Breast epithelium (tissue), 4 donors: ENCODE measurements around the gene GLIPR1L1. TPM values are rescaled to one million over a fixed set of nuclear protein-coding genes. Genes with fewer than 3 reads are reported as not detected.

Experiments used
- DNase-seq, 2 donors: peaks; one replicate each; pipeline ENCODE4 v3.0.0-alpha.2; 2019; ENCODE audit warnings: low spot score in 2 of 2
- H3K27ac ChIP-seq, 2 donors: fragments of 200-600 bp; sonication (generic) in 1 of 2; one replicate each; pipeline ENCODE4 v1.5.1; 2016 to 2019; ENCODE audit warnings: mild to moderate bottlenecking in 1 of 2
- H3K27me3 ChIP-seq, 2 donors: fragments of 200-600 bp; sonication (generic) in 1 of 2; one replicate each; pipeline versions ENCODE4 v1.5.1 to v1.6.0; 2017 to 2019; ENCODE audit warnings: control low read depth in 1 of 2, mild to moderate bottlenecking in 1 of 2
- H3K36me3 ChIP-seq: fragments of 200-600 bp; one replicate; pipeline ENCODE4 v1.5.1; 2019
- H3K4me1 ChIP-seq, 2 donors: fragments of 200-600 bp; sonication (generic); one replicate each; pipeline ENCODE4 v1.5.1; 2016 to 2019; ENCODE audit warnings: control low read depth in 1 of 2
- H3K4me3 ChIP-seq, 3 donors: fragments of 200-600 bp; sonication (generic); 1 replicate in 2 of 3; 2 replicates in 1 of 3; pipeline ENCODE4 v1.5.1; 2016 to 2019; ENCODE audit warnings: mild to moderate bottlenecking in 3 of 3, moderate library complexity in 2 of 3
- H3K9me3 ChIP-seq, 2 donors: fragments of 200-600 bp; sonication (generic) in 1 of 2; one replicate each; pipeline ENCODE4 v1.5.1; 2016 to 2019; ENCODE audit warnings: control low read depth in 1 of 2
- POLR2A ChIP-seq: fragments of 450-650 bp; IDR thresholded peaks from one replicate; pipeline ENCODE4 v1.6.1; 2016; ENCODE audit warnings: antibody characterized with exemption, mild to moderate bottlenecking, moderate library complexity
- POLR2AphosphoS5 ChIP-seq, 3 donors: sonication (generic); formaldehyde crosslinking; IDR thresholded peaks; one replicate each; pipeline ENCODE4 v1.6.1; 2017; ENCODE audit warnings: antibody characterized with exemption in 3 of 3
- intact Hi-C: fragments of 100-400 bp; cut with DNase I; formaldehyde crosslinking; loops from one replicate; pipeline ENCODE4 v1.15.1; 2023; ENCODE audit warnings: low total_unique reads
- total RNA-seq, 3 donors: library from RNA; depleted of rRNA; stranded (reverse); fragments of >200 nt; gene quantifications; one replicate each; pipeline ENCODE4 v1.1.0, GENCODE V29; 2016
- TF ChIP-seq, protein P1 (sequence below), 3 donors: fragments of 450-650 bp; IDR thresholded peaks; one replicate each; pipeline ENCODE4 v1.5.1; 2016 to 2017; ENCODE audit warnings: antibody characterized with exemption in 3 of 3, mild to moderate bottlenecking in 3 of 3, moderate library complexity in 3 of 3

Gene GLIPR1L1, protein sequence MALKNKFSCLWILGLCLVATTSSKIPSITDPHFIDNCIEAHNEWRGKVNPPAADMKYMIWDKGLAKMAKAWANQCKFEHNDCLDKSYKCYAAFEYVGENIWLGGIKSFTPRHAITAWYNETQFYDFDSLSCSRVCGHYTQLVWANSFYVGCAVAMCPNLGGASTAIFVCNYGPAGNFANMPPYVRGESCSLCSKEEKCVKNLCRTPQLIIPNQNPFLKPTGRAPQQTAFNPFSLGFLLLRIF
- not detected for total RNA-seq

DNA sequence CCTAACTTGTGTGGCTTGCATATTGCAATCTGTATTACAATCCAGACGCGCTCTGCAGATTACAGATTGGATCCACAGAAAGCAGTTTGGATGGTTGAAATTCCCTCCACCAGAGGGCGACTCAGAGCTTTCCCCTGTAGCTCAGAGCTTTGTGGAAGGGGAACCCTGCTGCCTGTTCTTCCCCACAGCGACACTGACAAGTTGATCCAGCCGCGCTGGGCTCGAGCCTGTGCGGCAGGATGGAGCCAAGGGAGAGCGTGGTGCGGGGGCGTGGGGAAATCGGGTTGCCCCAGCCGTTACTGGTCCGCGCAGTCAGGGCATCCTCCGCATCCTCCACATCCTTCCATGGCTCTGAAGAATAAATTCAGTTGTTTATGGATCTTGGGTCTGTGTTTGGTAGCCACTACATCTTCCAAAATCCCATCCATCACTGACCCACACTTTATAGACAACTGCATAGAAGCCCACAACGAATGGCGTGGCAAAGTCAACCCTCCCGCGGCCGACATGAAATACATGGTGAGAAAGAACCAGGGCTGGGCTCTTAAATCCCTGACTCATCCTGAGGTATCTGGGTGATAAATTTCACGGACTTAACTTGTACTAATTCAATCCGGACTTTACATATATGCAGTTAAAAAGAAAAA, at the start of gene GLIPR1L1:
Gene GLIPR1L1, plus strand, starts transcription at position 287 of the 647 bp plus-strand sequence. Its CDS starts 59 bp downstream, at position 346.
- H3K27me3 ChIP-seq: no peaks in the 10 kb centered on the region
- no peak within 1 kb of the TSS for H3K27ac ChIP-seq
- peaks cover 0 to 3% of the 10 kb centered on the region in 2 donors for H3K4me1 ChIP-seq
- H3K4me3 ChIP-seq: peak within 1 kb of the TSS; percentile 36 to 65 (median 43)
- intact Hi-C loops: loop anchor here (5.0 kb wide), 1 partner anchor 58 kb away; the partner anchor contains the start of gene GLIPR1L2
- TF ChIP-seq POLR2AphosphoS5 (IDR thresholded peaks at IDR 0.05) (peak in 2 of 3 donors; percentile 14 to 38), POLR2A (no peak)
- TF ChIP-seq, protein P1, sequence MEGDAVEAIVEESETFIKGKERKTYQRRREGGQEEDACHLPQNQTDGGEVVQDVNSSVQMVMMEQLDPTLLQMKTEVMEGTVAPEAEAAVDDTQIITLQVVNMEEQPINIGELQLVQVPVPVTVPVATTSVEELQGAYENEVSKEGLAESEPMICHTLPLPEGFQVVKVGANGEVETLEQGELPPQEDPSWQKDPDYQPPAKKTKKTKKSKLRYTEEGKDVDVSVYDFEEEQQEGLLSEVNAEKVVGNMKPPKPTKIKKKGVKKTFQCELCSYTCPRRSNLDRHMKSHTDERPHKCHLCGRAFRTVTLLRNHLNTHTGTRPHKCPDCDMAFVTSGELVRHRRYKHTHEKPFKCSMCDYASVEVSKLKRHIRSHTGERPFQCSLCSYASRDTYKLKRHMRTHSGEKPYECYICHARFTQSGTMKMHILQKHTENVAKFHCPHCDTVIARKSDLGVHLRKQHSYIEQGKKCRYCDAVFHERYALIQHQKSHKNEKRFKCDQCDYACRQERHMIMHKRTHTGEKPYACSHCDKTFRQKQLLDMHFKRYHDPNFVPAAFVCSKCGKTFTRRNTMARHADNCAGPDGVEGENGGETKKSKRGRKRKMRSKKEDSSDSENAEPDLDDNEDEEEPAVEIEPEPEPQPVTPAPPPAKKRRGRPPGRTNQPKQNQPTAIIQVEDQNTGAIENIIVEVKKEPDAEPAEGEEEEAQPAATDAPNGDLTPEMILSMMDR (IDR thresholded peaks at IDR 0.05): peak; percentile 73 to 90 (median 84)
- DNase-seq: peak; percentile 80 to 81
- H3K9me3 ChIP-seq: no peaks in the 10 kb centered on the region
- H3K36me3 ChIP-seq: peaks cover 4% of the 10 kb centered on the region

DNA sequence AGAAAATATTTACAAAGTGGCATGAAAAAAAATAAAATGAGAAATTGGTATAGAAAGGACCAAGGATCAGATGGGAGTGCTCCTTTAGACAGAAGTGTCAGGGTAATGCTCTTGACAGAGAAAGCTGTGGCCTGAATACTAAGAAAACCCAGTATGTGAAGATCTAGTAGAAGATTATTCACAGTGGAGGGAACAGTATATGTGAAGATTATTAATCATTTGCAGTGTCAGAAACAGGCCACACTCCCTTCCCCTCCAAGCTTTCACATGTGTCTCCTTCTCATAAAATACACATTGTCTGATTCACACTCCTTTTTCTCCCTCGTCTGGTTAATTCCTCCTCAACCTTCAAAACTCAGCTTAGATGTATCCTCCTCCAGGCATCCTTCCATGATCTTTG, 45.6 kb upstream of the GLIPR1L1 start:
- H3K36me3 ChIP-seq: no peaks in the 10 kb centered on the region
- no peaks in the 10 kb centered on the region for H3K27me3 ChIP-seq
- no peaks in the 10 kb centered on the region for H3K9me3 ChIP-seq
- no peak for DNase-seq
- H3K4me1 ChIP-seq: no peaks in the 10 kb centered on the region
- TF ChIP-seq POLR2A: no peak
- TF ChIP-seq POLR2AphosphoS5 (IDR thresholded peaks at IDR 0.05): no peak
- TF ChIP-seq, protein P1 (IDR thresholded peaks at IDR 0.05): no peak
- intact Hi-C loops: no loop called here
- no peak overlapping the region for H3K27ac ChIP-seq
- no peak overlapping the region for H3K4me3 ChIP-seq

DNA sequence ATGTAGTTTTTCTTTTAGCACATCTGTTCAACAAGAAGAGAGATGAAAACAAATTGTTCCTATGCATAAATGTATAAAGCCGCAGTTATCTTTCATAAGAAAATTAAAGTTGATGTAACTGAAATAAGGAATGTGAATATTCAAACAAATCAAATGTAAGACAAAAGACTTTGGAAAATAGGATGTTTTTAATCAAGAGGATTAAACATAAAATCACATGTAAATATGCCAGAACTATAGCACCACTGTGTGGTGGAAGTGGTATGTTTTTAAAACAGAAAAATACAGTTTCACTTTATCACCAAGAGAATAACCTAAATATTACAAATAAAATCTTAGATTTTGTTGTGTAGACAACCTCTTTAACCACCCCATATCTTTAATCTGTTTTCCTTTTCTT, 44.7 kb upstream of the GLIPR1L1 start:
- no peaks in the 10 kb centered on the region for H3K27me3 ChIP-seq
- no peak overlapping the region for H3K4me3 ChIP-seq
- H3K9me3 ChIP-seq: no peaks in the 10 kb centered on the region
- intact Hi-C loops: no loop called here
- no peaks in the 10 kb centered on the region for H3K36me3 ChIP-seq
- DNase-seq: no peak
- TF ChIP-seq POLR2AphosphoS5 (IDR thresholded peaks at IDR 0.05) (no peak), POLR2A (no peak)
- TF ChIP-seq, protein P1 (IDR thresholded peaks at IDR 0.05): no peak
- no peak overlapping the region for H3K27ac ChIP-seq
- H3K4me1 ChIP-seq: no peaks in the 10 kb centered on the region

DNA sequence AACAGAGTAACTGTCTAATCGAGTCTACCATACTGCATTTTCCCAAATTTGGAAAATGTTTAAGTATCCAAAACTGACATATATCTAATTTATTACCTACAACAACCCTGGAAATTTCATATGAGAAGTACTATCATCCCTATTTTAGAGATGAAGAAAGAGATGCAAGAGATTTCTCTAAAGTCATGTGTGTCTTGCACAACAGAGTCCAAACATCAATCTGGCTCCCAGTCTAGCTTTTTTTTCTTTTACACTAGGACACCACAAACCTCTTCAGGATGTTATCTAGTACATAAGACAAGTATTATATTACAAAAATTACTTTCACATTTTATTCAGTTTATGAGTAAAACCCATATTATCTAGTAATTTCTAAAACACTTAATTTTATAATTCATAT, 43.5 kb upstream of the GLIPR1L1 start:
- no peaks in the 10 kb centered on the region for H3K27me3 ChIP-seq
- H3K4me1 ChIP-seq: no peaks in the 10 kb centered on the region
- H3K4me3 ChIP-seq: no peak overlapping the region
- H3K27ac ChIP-seq: no peak overlapping the region
- DNase-seq: no peak
- H3K9me3 ChIP-seq: no peaks in the 10 kb centered on the region
- intact Hi-C loops: no loop called here
- H3K36me3 ChIP-seq: no peaks in the 10 kb centered on the region
- TF ChIP-seq POLR2A: no peak
- TF ChIP-seq, protein P1 (IDR thresholded peaks at IDR 0.05): no peak
- TF ChIP-seq POLR2AphosphoS5 (IDR thresholded peaks at IDR 0.05): no peak

DNA sequence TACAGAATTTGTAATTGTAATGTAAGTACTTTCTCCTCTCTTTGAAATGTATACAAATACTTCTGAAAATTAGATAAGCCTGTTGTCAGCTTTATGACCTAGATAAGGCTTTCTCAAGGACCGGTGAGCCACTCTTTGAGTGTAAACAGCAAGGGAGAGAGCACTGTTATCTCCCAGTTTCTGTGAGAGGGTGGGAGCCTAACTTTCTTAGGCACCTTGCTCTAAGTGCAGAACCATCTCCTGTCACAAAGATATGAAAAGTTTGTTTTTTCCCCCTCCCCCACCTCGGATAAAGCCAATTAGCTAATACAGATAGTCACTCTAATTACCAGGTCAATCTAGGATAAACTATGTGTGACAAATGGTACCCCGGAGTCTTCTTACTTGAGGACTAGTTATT, 40.1 kb upstream of the GLIPR1L1 start:
- intact Hi-C loops: no loop called here
- Histone ChIP-seq H3K4me1 (no peaks in the 10 kb centered on the region), H3K9me3 (no peaks in the 10 kb centered on the region), H3K27me3 (no peaks in the 10 kb centered on the region), H3K4me3 (no peak overlapping the region), H3K36me3 (no peaks in the 10 kb centered on the region), H3K27ac (no peak overlapping the region)
- TF ChIP-seq POLR2A: no peak
- TF ChIP-seq, protein P1 (IDR thresholded peaks at IDR 0.05): no peak
- no peak for TF ChIP-seq POLR2AphosphoS5 (IDR thresholded peaks at IDR 0.05)
- no peak for DNase-seq
